DOHH2 (cell line): ENCODE measurements around the gene PDE11A.

Experiments used
- H3F3A ChIP-seq: fragments of 200-600 bp; sonication (generic), shearing (Covaris generic); 2 replicates; pipeline ENCODE4 v1.6.0; 2016; ENCODE audit warnings: antibody characterized with exemption, mild to moderate bottlenecking; ENCODE audit not compliant: control insufficient read depth, insufficient read depth
- H3K27ac ChIP-seq: fragments of 200-600 bp; sonication (generic); 2 replicates; pipeline ENCODE4 v1.5.1; 2014; ENCODE audit warnings: low read depth, mild to moderate bottlenecking, low read length, moderate library complexity
- H3K27me3 ChIP-seq: fragments of 200-600 bp; sonication (generic); 2 replicates; pipeline ENCODE4 v1.6.1; 2014; ENCODE audit warnings: mild to moderate bottlenecking, low read length, mixed read lengths; ENCODE audit not compliant: control insufficient read depth
- H3K36me3 ChIP-seq: fragments of 200-600 bp; sonication (generic); 2 replicates; pipeline ENCODE4 v1.6.1; 2014; ENCODE audit warnings: mild to moderate bottlenecking, low read length, moderate library complexity, mixed read lengths; ENCODE audit not compliant: control insufficient read depth
- H3K4me1 ChIP-seq: fragments of 200-600 bp; sonication (generic); 2 replicates; pipeline ENCODE4 v1.6.1; 2014; ENCODE audit warnings: mild to moderate bottlenecking, low read length, mixed read lengths; ENCODE audit not compliant: control insufficient read depth
- H3K4me2 ChIP-seq: fragments of 200-600 bp; sonication (generic); 2 replicates; pipeline ENCODE4 v1.6.0; 2014; ENCODE audit warnings: mild to moderate bottlenecking, low read length, moderate library complexity
- H3K4me3 ChIP-seq: fragments of 200-600 bp; sonication (generic); 2 replicates; pipeline ENCODE4 v1.5.1; 2014; ENCODE audit warnings: mild to moderate bottlenecking, low read length, mixed read lengths
- H3K79me2 ChIP-seq: fragments of 200-600 bp; sonication (generic); 2 replicates; pipeline ENCODE4 v1.6.1; 2014; ENCODE audit warnings: mild to moderate bottlenecking, low read length, mixed read lengths; ENCODE audit not compliant: control insufficient read depth
- H3K9me2 ChIP-seq: fragments of 200-600 bp; sonication (generic); replicated peaks from 2 replicates; pipeline ENCODE4 v1.6.1; 2014; ENCODE audit warnings: mild to moderate bottlenecking, low read length, mixed read lengths; ENCODE audit not compliant: control insufficient read depth
- H3K9me3 ChIP-seq: fragments of 200-600 bp; sonication (generic); 2 replicates; pipeline ENCODE4 v1.6.1; 2014; ENCODE audit warnings: antibody characterized with exemption, low read length, mixed read lengths; ENCODE audit not compliant: control insufficient read depth, insufficient read depth
- H4K20me1 ChIP-seq: fragments of 200-600 bp; sonication (generic); 2 replicates; pipeline ENCODE4 v1.6.0; 2014; ENCODE audit warnings: low read depth, mild to moderate bottlenecking, antibody characterized with exemption, low read length, moderate library complexity; ENCODE audit not compliant: control insufficient read depth, insufficient read depth
- CTCF ChIP-seq: fragments of 200-600 bp; sonication (generic); IDR thresholded peaks from one replicate; pipeline ENCODE4 v1.5.1; 2014; ENCODE audit warnings: antibody characterized with exemption, mild to moderate bottlenecking, low read depth, low read length; ENCODE audit not compliant: poor library complexity, severe bottlenecking
- EZH2phosphoT487 ChIP-seq: fragments of 200-600 bp; sonication (generic); IDR thresholded peaks from 2 replicates; pipeline ENCODE4 v1.6.1; 2017; ENCODE audit warnings: borderline replicate concordance, mild to moderate bottlenecking, antibody characterized with exemption, low read length, moderate library complexity, mixed read lengths

The PDE11A gene

GRCh38 chr2:177708106-177708505, 364.5 kb downstream of the PDE11A start:
- Histone ChIP-seq H3K4me2 (no peak overlapping the region), H3F3A (no peaks in the 10 kb centered on the region), H3K9me2 (no peaks in the 10 kb centered on the region), H3K9me3 (no peaks in the 10 kb centered on the region), H3K27ac (no peak overlapping the region), H3K4me3 (no peak overlapping the region), H3K36me3 (no peaks in the 10 kb centered on the region), H3K27me3 (peaks cover 3% of the 10 kb centered on the region; the same call in 1 of the 2 replicates), H4K20me1 (no peaks in the 10 kb centered on the region), H3K79me2 (no peaks in the 10 kb centered on the region), H3K4me1 (no peaks in the 10 kb centered on the region)
- TF ChIP-seq CTCF (no peak), EZH2phosphoT487 (no peak)

- H3K4me1 ChIP-seq = no peaks in the 10 kb centered on the region
- no peak overlapping the region for H3K4me3 ChIP-seq
- no peaks in the 10 kb centered on the region for H3F3A ChIP-seq
- no peak overlapping the region for H3K27ac ChIP-seq
- H4K20me1 ChIP-seq = no peaks in the 10 kb centered on the region
- H3K9me2 ChIP-seq = no peaks in the 10 kb centered on the region
- H3K4me2 ChIP-seq = no peak overlapping the region
- H3K79me2 ChIP-seq = no peaks in the 10 kb centered on the region
- peaks cover 3% of the 10 kb centered on the region; the same call in 1 of the 2 replicates for H3K27me3 ChIP-seq
- H3K9me3 ChIP-seq = no peaks in the 10 kb centered on the region
- no peaks in the 10 kb centered on the region for H3K36me3 ChIP-seq
- TF ChIP-seq CTCF (no peak), EZH2phosphoT487 (no peak)
Measured at GRCh38 chr2:177705511-177706173, 366.9 kb downstream of the PDE11A start.

- no peak overlapping the region for H3K4me3 ChIP-seq
- no peaks in the 10 kb centered on the region for H3F3A ChIP-seq
- TF ChIP-seq CTCF = no peak
- TF ChIP-seq EZH2phosphoT487 = no peak
- H3K4me2 ChIP-seq = no peak overlapping the region
- no peaks in the 10 kb centered on the region for H3K36me3 ChIP-seq
- H3K4me1 ChIP-seq = no peaks in the 10 kb centered on the region
- no peaks in the 10 kb centered on the region for H3K9me3 ChIP-seq
- H3K27ac ChIP-seq = no peak overlapping the region
- H3K27me3 ChIP-seq = no peaks in the 10 kb centered on the region; the same call in 1 of the 2 replicates
- H3K79me2 ChIP-seq = no peaks in the 10 kb centered on the region
- no peaks in the 10 kb centered on the region for H4K20me1 ChIP-seq
- H3K9me2 ChIP-seq = no peaks in the 10 kb centered on the region
Measured at GRCh38 chr2:177703159-177703558, 369.4 kb downstream of the PDE11A start.
